BJ (cell line): ENCODE results near the gene IL1B. TPM values are rescaled to one million over a fixed set of nuclear protein-coding genes. Genes with fewer than 3 reads are reported as not detected.

Experiments
- CTCF ChIA-PET: fragments of 350-600 bp; formaldehyde crosslinking; extraction: SDS; loops from one replicate; lab custom pipeline; 2021; ENCODE audit warnings: antibody characterized with exemption, inconsistent platforms; lab: Yijun Ruan, JAX
- POLR2A ChIA-PET: fragments of 300-600 bp; sonication (Branson Sonifier 250); formaldehyde crosslinking; extraction: SDS; loops from one replicate; lab custom pipeline; 2021; ENCODE audit warnings: antibody characterized with exemption; lab: Charles Lee
- DNase-seq: peaks from one replicate; pipeline ENCODE4 v3.0.0-alpha.2; 2011; ENCODE audit warnings: low read depth
- H3K27me3 ChIP-seq: 2 replicates; pipeline ENCODE4 v1.6.0; 2011; ENCODE audit warnings: low read length; ENCODE audit not compliant: control insufficient read depth, insufficient read depth
- H3K36me3 ChIP-seq: 2 replicates; pipeline ENCODE4 v1.5.1; 2011; ENCODE audit warnings: low read length; ENCODE audit not compliant: control insufficient read depth, insufficient read depth
- H3K4me3 ChIP-seq: 2 replicates; pipeline ENCODE4 v1.5.1; 2011; ENCODE audit warnings: low read depth, mild to moderate bottlenecking, control low read depth, low read length
- polyA plus RNA-seq: library from polyadenylated mRNA; depleted of rRNA; stranded (reverse); fragments of >200 nt; gene quantifications from 2 replicates; pipeline ENCODE4 v1.2.3, GENCODE V29; 2011
- TF ChIP-seq, protein P1 (sequence below): IDR thresholded peaks from 2 replicates; pipeline ENCODE4 v1.5.1; 2011; ENCODE audit warnings: low read depth, mild to moderate bottlenecking, control low read depth, inconsistent platforms, low read length, moderate library complexity; ENCODE audit not compliant: insufficient read depth

Gene IL1B
- polyA plus RNA-seq, 1 experiment, result 7.6 TPM

DNA sequence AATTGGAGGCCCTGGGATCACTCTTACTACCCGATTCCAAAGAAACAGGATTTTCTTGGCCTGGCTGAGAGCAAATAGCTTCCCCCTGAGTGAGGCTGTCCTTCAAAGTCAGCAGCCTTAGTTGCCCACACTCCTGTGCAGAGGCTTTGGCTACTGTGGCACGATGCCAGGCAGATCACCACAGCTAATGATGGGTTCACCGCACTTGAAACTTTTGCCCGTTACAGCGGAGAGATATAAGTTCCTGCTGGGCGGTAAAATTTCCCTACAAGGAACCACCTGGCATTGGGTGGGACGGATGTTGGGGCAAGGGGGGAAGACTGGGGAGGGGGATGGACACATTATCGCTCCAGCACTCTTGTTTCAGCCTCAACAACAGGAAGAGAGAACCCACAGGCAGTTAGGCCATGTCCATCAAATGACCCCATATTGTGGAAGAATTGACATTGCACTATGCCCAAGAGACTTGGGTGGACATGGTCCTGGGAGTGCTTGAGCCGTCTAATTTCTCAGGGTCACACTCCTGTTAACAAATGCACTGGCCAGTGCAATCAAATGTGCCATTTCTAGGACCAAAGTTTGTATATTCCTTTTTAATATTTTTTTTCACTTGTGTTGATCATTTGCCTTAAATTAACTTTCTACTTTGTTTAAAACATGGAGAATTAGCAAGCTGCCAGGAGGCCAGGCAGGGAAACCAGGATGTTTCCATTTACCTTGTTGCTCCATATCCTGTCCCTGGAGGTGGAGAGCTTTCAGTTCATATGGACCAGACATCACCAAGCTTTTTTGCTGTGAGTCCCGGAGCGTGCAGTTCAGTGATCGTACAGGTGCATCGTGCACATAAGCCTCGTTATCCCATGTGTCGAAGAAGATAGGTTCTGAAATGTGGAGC is 4.4 kb downstream of the IL1B start:
- CTCF ChIA-PET, result no interaction called here
- DNase-seq, result no peak
- POLR2A ChIA-PET, result no interaction called here
- H3K27me3 ChIP-seq, result no peaks in the 10 kb centered on the region
- TF ChIP-seq, protein P1, sequence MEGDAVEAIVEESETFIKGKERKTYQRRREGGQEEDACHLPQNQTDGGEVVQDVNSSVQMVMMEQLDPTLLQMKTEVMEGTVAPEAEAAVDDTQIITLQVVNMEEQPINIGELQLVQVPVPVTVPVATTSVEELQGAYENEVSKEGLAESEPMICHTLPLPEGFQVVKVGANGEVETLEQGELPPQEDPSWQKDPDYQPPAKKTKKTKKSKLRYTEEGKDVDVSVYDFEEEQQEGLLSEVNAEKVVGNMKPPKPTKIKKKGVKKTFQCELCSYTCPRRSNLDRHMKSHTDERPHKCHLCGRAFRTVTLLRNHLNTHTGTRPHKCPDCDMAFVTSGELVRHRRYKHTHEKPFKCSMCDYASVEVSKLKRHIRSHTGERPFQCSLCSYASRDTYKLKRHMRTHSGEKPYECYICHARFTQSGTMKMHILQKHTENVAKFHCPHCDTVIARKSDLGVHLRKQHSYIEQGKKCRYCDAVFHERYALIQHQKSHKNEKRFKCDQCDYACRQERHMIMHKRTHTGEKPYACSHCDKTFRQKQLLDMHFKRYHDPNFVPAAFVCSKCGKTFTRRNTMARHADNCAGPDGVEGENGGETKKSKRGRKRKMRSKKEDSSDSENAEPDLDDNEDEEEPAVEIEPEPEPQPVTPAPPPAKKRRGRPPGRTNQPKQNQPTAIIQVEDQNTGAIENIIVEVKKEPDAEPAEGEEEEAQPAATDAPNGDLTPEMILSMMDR, result no peak
- no peak overlapping the region for H3K4me3 ChIP-seq
- H3K36me3 ChIP-seq, result no peaks in the 10 kb centered on the region

DNA sequence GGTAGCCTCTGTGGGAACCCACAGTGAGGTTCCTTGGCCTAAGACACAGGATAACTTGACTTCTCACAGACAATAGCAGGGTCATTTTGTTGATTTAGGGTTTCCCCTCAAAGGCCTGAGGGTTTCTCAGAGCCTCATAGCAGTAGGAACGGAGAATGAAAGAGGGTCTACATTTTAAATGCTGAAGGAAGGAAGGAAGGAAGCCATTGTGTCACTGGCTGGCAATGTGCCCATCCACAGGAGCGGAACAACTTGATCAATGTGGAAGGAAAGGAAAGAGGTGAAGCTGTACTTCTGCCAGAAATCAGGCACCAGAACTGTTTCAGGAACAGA is 5.1 kb downstream of the IL1B start:
- POLR2A ChIA-PET, result no interaction called here
- no peaks in the 10 kb centered on the region for H3K27me3 ChIP-seq
- TF ChIP-seq, protein P1, result no peak
- no peak overlapping the region for H3K4me3 ChIP-seq
- H3K36me3 ChIP-seq, result no peaks in the 10 kb centered on the region
- DNase-seq, result no peak
- CTCF ChIA-PET, result no interaction called here

- TF ChIP-seq, protein P1, result no peak
- Histone ChIP-seq H3K36me3 (no peaks in the 10 kb centered on the region), H3K27me3 (no peaks in the 10 kb centered on the region), H3K4me3 (no peak overlapping the region)
- DNase-seq, result no peak
- ChIA-PET CTCF (no interaction called here), POLR2A (no interaction called here)
These were observed 5.7 kb downstream of the IL1B start for GRCh38 chr2:112830682-112831512.

GRCh38 chr2:112829961-112830681 is 6.5 kb downstream of the IL1B start:
- ChIA-PET CTCF (interaction anchor here (1.4 kb wide), 1 partner anchor 60 kb away, joined by 4 read pairs; no protein-coding TSS in a partner anchor), POLR2A (no interaction called here)
- Histone ChIP-seq H3K36me3 (no peaks in the 10 kb centered on the region), H3K4me3 (no peak overlapping the region), H3K27me3 (no peaks in the 10 kb centered on the region)
- TF ChIP-seq, protein P1, result no peak
- no peak for DNase-seq
